K562 (cell line): Measurements from ENCODE around the gene EPB42. TPM values are rescaled to one million over a fixed set of nuclear protein-coding genes. Genes with fewer than 3 reads are reported as not detected.

Experiments used
- ATF7 ChIP-seq: fragments of 450-650 bp; IDR thresholded peaks from 2 replicates; pipeline ENCODE4 v1.7.1; 2014; ENCODE audit warnings: mild to moderate bottlenecking, moderate library complexity
- C11orf30 ChIP-seq: fragments of 450-650 bp; IDR thresholded peaks from 2 replicates; pipeline ENCODE4 v1.6.1; 2016; ENCODE audit warnings: low read depth, mild to moderate bottlenecking
- CBX2 ChIP-seq: fragments of 200-600 bp; sonication (generic); IDR thresholded peaks from one replicate; pipeline ENCODE4 v1.6.1; 2012; ENCODE audit warnings: mild to moderate bottlenecking, low read length, inconsistent platforms; ENCODE audit not compliant: insufficient read depth, poor library complexity, severe bottlenecking
- CREM ChIP-seq: IDR thresholded peaks from 2 replicates; pipeline ENCODE4 v1.6.1; 2014; ENCODE audit warnings: antibody characterized with exemption, low read depth
- EP300 ChIP-seq: IDR thresholded peaks from 2 replicates; pipeline ENCODE4 v1.6.1; 2012; ENCODE audit warnings: low read length, improper control_type of control experiment
- GABPB2 ChIP-seq: fragments of 250-450 bp; sonication (Bioruptor Pico); conservative IDR thresholded peaks from 2 replicates; pipeline ENCODE4 v1.5.1; 2021; ENCODE audit warnings: mild to moderate bottlenecking
- MITF ChIP-seq: IDR thresholded peaks from 2 replicates; pipeline ENCODE4 v1.6.1; 2014; ENCODE audit warnings: antibody characterized with exemption
- NCOA1 ChIP-seq: fragments of 450-650 bp; IDR thresholded peaks from 2 replicates; pipeline ENCODE4 v1.6.1; 2016; ENCODE audit warnings: low read depth
- NFIX ChIP-seq: fragments of 250-450 bp; sonication (Bioruptor Pico); IDR thresholded peaks from 2 replicates; pipeline ENCODE4 v1.4.0; 2020; ENCODE audit warnings: low read depth, mild to moderate bottlenecking, moderate library complexity
- NKRF ChIP-seq: fragments of 450-650 bp; IDR thresholded peaks from 2 replicates; pipeline ENCODE4 v1.6.1; 2016; ENCODE audit warnings: borderline replicate concordance
- NRF1 ChIP-seq, 2 experiments: fragments of 450-650 bp; IDR thresholded peaks in 1 of 2; conservative IDR thresholded peaks in 1 of 2; 2 replicates each; pipeline ENCODE4 v1.6.1; 2014; ENCODE audit warnings: mild to moderate bottlenecking in 2 of 2
- POLR2AphosphoS2 ChIP-seq: IDR thresholded peaks from 2 replicates; pipeline ENCODE4 v1.6.1; 2012; ENCODE audit warnings: low read length, improper control_type of control experiment
- SIN3B ChIP-seq: fragments of 450-650 bp; IDR thresholded peaks from 2 replicates; pipeline ENCODE4 v1.6.1; 2017; ENCODE audit warnings: low read depth, mild to moderate bottlenecking, moderate library complexity
- SNRNP70 ChIP-seq: fragments of 200-400 bp; formaldehyde crosslinking; optimal IDR thresholded peaks from 2 replicates; pipeline ENCODE3; 2017; ENCODE audit warnings: low read depth, low read length
- SUPT5H ChIP-seq: fragments of 450-650 bp; IDR thresholded peaks from 2 replicates; pipeline ENCODE4 v1.6.1; 2016
- TBP ChIP-seq: optimal IDR thresholded peaks from 2 replicates; pipeline ENCODE3; 2011; ENCODE audit warnings: low read depth, low read length, improper control_type of control experiment
- TFAM ChIP-seq: fragments of 250-450 bp; sonication (Bioruptor Pico); conservative IDR thresholded peaks from 2 replicates; pipeline ENCODE4 v1.5.0; 2021; ENCODE audit warnings: mild to moderate bottlenecking, moderate library complexity
- XRCC3 ChIP-seq: fragments of 450-650 bp; IDR thresholded peaks from 2 replicates; pipeline ENCODE4 v1.6.1; 2017; ENCODE audit warnings: mild to moderate bottlenecking, moderate library complexity
- YY1 ChIP-seq, 3 experiments: IDR thresholded peaks; 2 replicates each; pipeline ENCODE4 v1.6.1; 2011; ENCODE audit warnings: low read length in 2 of 3, mild to moderate bottlenecking in 2 of 3, moderate library complexity in 2 of 3, borderline replicate concordance in 1 of 3, control low read depth in 1 of 3, low read depth in 1 of 3; ENCODE audit not compliant: insufficient read depth in 3 of 3, insufficient replicate concordance in 2 of 3, control insufficient read depth in 1 of 3, insufficient read length in 1 of 3; ENCODE audit errors: extremely low read depth in 1 of 3
- ZBTB8A ChIP-seq: fragments of 450-650 bp; IDR thresholded peaks from 2 replicates; pipeline ENCODE4 v1.6.1; 2018; ENCODE audit warnings: mild to moderate bottlenecking, moderate library complexity; ENCODE audit not compliant: partially characterized antibody
- ZNF212 ChIP-seq: fragments of 450-650 bp; formaldehyde crosslinking; IDR thresholded peaks from 2 replicates; pipeline ENCODE4 v1.4.0; 2020; ENCODE audit warnings: mild to moderate bottlenecking
- ZNF277 ChIP-seq: fragments of 250-450 bp; sonication (Bioruptor Pico); IDR thresholded peaks from 2 replicates; pipeline ENCODE4 v1.8.0; 2022; ENCODE audit warnings: inconsistent platforms, mild to moderate bottlenecking, moderate library complexity, borderline replicate concordance
- ZNF707 ChIP-seq: fragments of 250-450 bp; sonication (Bioruptor Pico); conservative IDR thresholded peaks from 2 replicates; pipeline ENCODE4 v1.8.0; 2022; ENCODE audit warnings: inconsistent platforms, mild to moderate bottlenecking, moderate library complexity
- ZNF830 ChIP-seq: fragments of 250-450 bp; sonication (Bioruptor Pico); IDR thresholded peaks from 2 replicates; pipeline ENCODE4 v1.5.0; 2021; ENCODE audit warnings: mild to moderate bottlenecking
- polyA plus RNA-seq, 8 experiments: library from polyadenylated mRNA; depleted of rRNA in 4 of 8; stranded (reverse) in 5 of 8; unstranded in 3 of 8; fragments of >200 nt; fragmentation: Nextera tagmentation in 2 of 8; fragmentation: Illumina TruSeq in 1 of 8; extraction: Ambion mirVana in 2 of 8; extraction: Trizol in 1 of 8; gene quantifications; 2 replicates each; pipeline versions ENCODE4 v1.2.1 to v1.2.3, GENCODE V29; 2011 to 2014; ENCODE audit warnings: inconsistent platforms in 1 of 8, missing spikeins in 1 of 8
- total RNA-seq, 7 experiments: library from RNA; depleted of rRNA in 6 of 7; stranded (reverse); fragments of >200 nt in 6 of 7; fragmentation: Illumina TruSeq in 2 of 7; extraction: Trizol in 2 of 7; gene quantifications; 2 replicates each; pipeline versions ENCODE4 v1.2.1 to v1.2.3, GENCODE V29; 2011 to 2021; ENCODE audit warnings: low replicate concordance in 1 of 7

The EPB42 gene
- total and polyA plus RNA-seq, 9 of the 15 experiments (the other 6 are each of a cell fraction or from before 2014, with no cell fraction given) = 0.38 to 2.3 (median 1.4) TPM

GRCh38 chr15:43185157-43186002 is 35.4 kb downstream of the EPB42 start, which contains the start of gene CCNDBP1 (continued):
- peak in 1 of 2 experiments; percentile 59; a peak in 2 of 4 replicates for TF ChIP-seq NRF1 (conservative IDR thresholded peaks at IDR 0.05 in 1 of 2, IDR thresholded peaks at IDR 0.05 in 1 of 2)
- peak; percentile 67; the same call in 1 of the 2 replicates for TF ChIP-seq MITF
- peak; percentile 82; the same call in 1 of the 2 replicates for TF ChIP-seq NKRF
- TF ChIP-seq SNRNP70 = no peak
- no peak for TF ChIP-seq CBX2
- no peak for TF ChIP-seq ZNF277 (CRISPR knock-in tag)
- TF ChIP-seq CREM = peak; percentile 82
- peak; percentile 82 for TF ChIP-seq TBP
- TF ChIP-seq POLR2AphosphoS2 = peak; percentile 94; the same call in 1 of the 2 replicates
- no peak; the same call in 1 of the 2 replicates for TF ChIP-seq SIN3B
- TF ChIP-seq GABPB2 (CRISPR knock-in tag) = no peak
- no peak for TF ChIP-seq C11orf30
- no peak for TF ChIP-seq ZBTB8A
- TF ChIP-seq NCOA1 = peak; percentile 42; the same call in 1 of the 2 replicates
- peak in 2 of 3 experiments; percentile 11 to 68 for TF ChIP-seq YY1 (IDR thresholded peaks at IDR 0.05; ENCODE audit: borderline replicate concordance in 1 of 3, control insufficient read depth in 1 of 3, extremely low read depth in 1 of 3, insufficient read depth in 3 of 3, insufficient read length in 1 of 3, insufficient replicate concordance in 2 of 3, low read depth in 1 of 3, low read length in 2 of 3)
- no peak for TF ChIP-seq XRCC3
- TF ChIP-seq ZNF212 = 0 out of 2 replicates have a peak, but pooled peaks have one; percentile 74
- no peak for TF ChIP-seq ZNF707 (CRISPR knock-in tag)
- no peak for TF ChIP-seq TFAM (CRISPR knock-in tag)
- TF ChIP-seq ATF7 = peak; percentile 34
- 0 out of 2 replicates have a peak, but pooled peaks have one; percentile 35 for TF ChIP-seq ZNF830 (CRISPR knock-in tag)
- TF ChIP-seq EP300 = peak; percentile 27; the same call in 1 of the 2 replicates
- TF ChIP-seq SUPT5H = peak; percentile 91
- TF ChIP-seq NFIX = no peak
